Mammary epithelial cell (primary cell): ENCODE results near the gene KASH5.

Source experiments
- CTCF ChIP-seq, 2 donors: IDR thresholded peaks in 1 of 2; conservative IDR thresholded peaks in 1 of 2; 2 replicates each; pipeline ENCODE4 v1.5.1; 2011 to 2012; ENCODE audit warnings: inconsistent platforms in 2 of 2, low read length in 2 of 2, mild to moderate bottlenecking in 2 of 2, control low read depth in 1 of 2, low read depth in 1 of 2; ENCODE audit not compliant: insufficient read depth in 1 of 2; ENCODE audit errors: extremely low read depth in 1 of 2
- EZH2 ChIP-seq: IDR thresholded peaks from 2 replicates; pipeline ENCODE4 v1.6.1; 2012; ENCODE audit warnings: low read length, inconsistent platforms, borderline replicate concordance

DNA sequence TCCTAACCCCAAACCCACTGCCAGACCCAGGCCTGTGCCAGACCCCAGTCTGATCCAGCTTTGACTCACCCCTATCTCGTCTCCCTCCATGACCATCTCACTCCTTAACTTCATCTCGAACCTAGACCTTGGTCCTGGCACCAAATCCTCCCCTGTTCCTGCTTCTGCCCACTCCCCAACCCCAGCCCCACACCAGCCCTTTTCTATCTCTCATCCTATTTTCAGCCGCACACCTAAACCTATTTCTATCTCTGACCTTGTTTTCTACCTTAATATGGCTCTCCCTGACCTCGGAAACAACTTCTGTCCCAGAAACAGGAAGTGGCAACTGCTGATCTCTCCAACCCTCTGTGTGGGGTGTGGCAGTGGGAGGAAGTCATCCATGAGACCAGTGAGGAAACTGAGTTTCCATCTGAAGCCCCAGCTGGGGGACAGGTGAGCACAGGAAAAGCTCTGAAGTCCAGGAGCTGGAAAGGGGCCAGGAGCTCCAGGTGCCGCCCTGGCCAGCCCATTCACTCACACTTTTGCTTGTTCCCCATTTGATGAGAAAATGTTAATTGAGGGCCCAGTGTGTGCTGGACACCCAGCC is 21.5 kb downstream of the KASH5 start:
- TF ChIP-seq CTCF (conservative IDR thresholded peaks at IDR 0.05 in 1 of 2, IDR thresholded peaks at IDR 0.05 in 1 of 2; ENCODE audit: extremely low read depth in 1 of 2, insufficient read depth in 1 of 2, low read depth in 1 of 2, low read length in 2 of 2) = no peak
- no peak for TF ChIP-seq EZH2
